GM04504 (cell line): ENCODE results near the gene EIF3B.
"Not testable (repeated sequence)": the region's sequence is repeated elsewhere in the genome, so short reads cannot be mapped to it uniquely, and the experiment has no call there.

Source experiments
- DNase-seq: peaks from one replicate; pipeline ENCODE4 v3.0.0-alpha.2; 2012; ENCODE audit warnings: low read depth

Gene EIF3B

GRCh38 chr7:2376351-2377154 is 21.9 kb downstream of the EIF3B start:
- DNase-seq: no peak

- DNase-seq: not testable (repeated sequence)
These were observed 22.9 kb downstream of the EIF3B start for GRCh38 chr7:2377492-2377891.

- not testable (repeated sequence) for DNase-seq
These were observed 23.5 kb downstream of the EIF3B start for GRCh38 chr7:2378125-2378524.

- no peak for DNase-seq
These were observed 24.5 kb downstream of the EIF3B start for GRCh38 chr7:2379161-2379560.

- no peak for DNase-seq
These were observed 25.3 kb downstream of the EIF3B start for GRCh38 chr7:2379821-2380450.

GRCh38 chr7:2380461-2380860 is 25.8 kb downstream of the EIF3B start:
- DNase-seq: no peak

- no peak for DNase-seq
These were observed 26.6 kb downstream of the EIF3B start for GRCh38 chr7:2381227-2381626.

- no peak for DNase-seq
These were observed 27.4 kb downstream of the EIF3B start for GRCh38 chr7:2381881-2382509.

GRCh38 chr7:2383543-2384274 is 29.1 kb downstream of the EIF3B start:
- DNase-seq: no peak

GRCh38 chr7:2384354-2385243 is 30.0 kb downstream of the EIF3B start:
- DNase-seq: no peak

- DNase-seq: not testable (repeated sequence)
These were observed 31.5 kb downstream of the EIF3B start for GRCh38 chr7:2386122-2386521.

- no peak for DNase-seq
These were observed 32.5 kb downstream of the EIF3B start for GRCh38 chr7:2386964-2387669.

GRCh38 chr7:2387897-2388636 is 33.4 kb downstream of the EIF3B start:
- no peak for DNase-seq

GRCh38 chr7:2388637-2388954 is 34.0 kb downstream of the EIF3B start:
- no peak for DNase-seq

- DNase-seq: peak; percentile 16
These were observed 35.6 kb downstream of the EIF3B start for GRCh38 chr7:2390020-2390816.

GRCh38 chr7:2393706-2394105 is 39.1 kb downstream of the EIF3B start:
- no peak for DNase-seq

GRCh38 chr7:2394566-2395082 is 40.0 kb downstream of the EIF3B start:
- DNase-seq: no peak

GRCh38 chr7:2398506-2398905 is 43.9 kb downstream of the EIF3B start:
- DNase-seq: no peak
